Endometrial microvascular endothelial cells (primary cell): Measurements from ENCODE around the gene FBXL17. TPM values are rescaled to one million over a fixed set of nuclear protein-coding genes. Genes with fewer than 3 reads are reported as not detected.

Experiments used
- in situ Hi-C: cut with HindIII; loops from 2 replicates; pipeline ENCODE4 v1.10.0; 2017; ENCODE audit warnings: low sequenced_read_pairs, low pct_unique_long_range_greater_than_20kb; ENCODE audit errors: inconsistent ontology term
- total RNA-seq: library from RNA; depleted of rRNA; stranded (reverse); fragments of >200 nt; gene quantifications from one replicate; pipeline ENCODE4 v1.2.3, GENCODE V29; 2015; ENCODE audit errors: inconsistent ontology term

Gene FBXL17
- total RNA-seq, 1 donor from 2014 or later = 21.0 TPM

- in situ Hi-C loops = no loop called here
Observed at GRCh38 chr5:108379722-108380530, 2.0 kb downstream of the FBXL17 start.

- in situ Hi-C loops = no loop called here
Observed at GRCh38 chr5:108375768-108376167, 6.1 kb downstream of the FBXL17 start.

- in situ Hi-C loops = no loop called here
Observed at GRCh38 chr5:108373426-108373825, 8.5 kb downstream of the FBXL17 start.

- in situ Hi-C loops = no loop called here
Observed at GRCh38 chr5:108372369-108372768, 9.5 kb downstream of the FBXL17 start.

- in situ Hi-C loops = no loop called here
Observed at GRCh38 chr5:108371263-108371662, 10.6 kb downstream of the FBXL17 start.

GRCh38 chr5:108369167-108369566 lies 12.7 kb downstream of the FBXL17 start:
- in situ Hi-C loops = no loop called here

- in situ Hi-C loops = no loop called here
Observed at GRCh38 chr5:108367679-108368334, 14.1 kb downstream of the FBXL17 start.

- in situ Hi-C loops = no loop called here
Observed at GRCh38 chr5:108366500-108366899, 15.4 kb downstream of the FBXL17 start.

GRCh38 chr5:108361771-108362170 lies 20.1 kb downstream of the FBXL17 start:
- in situ Hi-C loops = no loop called here

- in situ Hi-C loops = no loop called here
Observed at GRCh38 chr5:108361239-108361638, 20.7 kb downstream of the FBXL17 start.

GRCh38 chr5:108360280-108360679 lies 21.6 kb downstream of the FBXL17 start:
- in situ Hi-C loops = no loop called here

- in situ Hi-C loops = no loop called here
Observed at GRCh38 chr5:108356286-108356685, 25.6 kb downstream of the FBXL17 start.

GRCh38 chr5:108353087-108353486 lies 28.8 kb downstream of the FBXL17 start:
- in situ Hi-C loops = no loop called here

- in situ Hi-C loops = no loop called here
Observed at GRCh38 chr5:108345541-108346171, 36.2 kb downstream of the FBXL17 start.

- in situ Hi-C loops = no loop called here
Observed at GRCh38 chr5:108344103-108344822, 37.6 kb downstream of the FBXL17 start.

GRCh38 chr5:108341866-108342265 lies 40.0 kb downstream of the FBXL17 start:
- in situ Hi-C loops = no loop called here

- in situ Hi-C loops = no loop called here
Observed at GRCh38 chr5:108340131-108340530, 41.8 kb downstream of the FBXL17 start.

GRCh38 chr5:108339220-108339619 lies 42.7 kb downstream of the FBXL17 start:
- in situ Hi-C loops = no loop called here

- in situ Hi-C loops = no loop called here
Observed at GRCh38 chr5:108334225-108334624, 47.7 kb downstream of the FBXL17 start.
